GM18526 (cell line): Measurements from ENCODE around the gene ZACN.

Source experiments
- POLR2A ChIP-seq: IDR thresholded peaks from 3 replicates; pipeline ENCODE4 v1.6.1; 2011; ENCODE audit not compliant: insufficient read length; ENCODE audit errors: extremely low read depth

The ZACN gene

GRCh38 chr17:76076765-76077583 lies 2.0 kb upstream of the ZACN start:
- no peak for TF ChIP-seq POLR2A

- TF ChIP-seq POLR2A: no peak
These were observed 1.3 kb upstream of the ZACN start for GRCh38 chr17:76077584-76078110.

- TF ChIP-seq POLR2A: no peak
These were observed 563 bp downstream of the ZACN start for GRCh38 chr17:76079535-76079955.

- TF ChIP-seq POLR2A: no peak
These were observed 1.2 kb downstream of the ZACN start for GRCh38 chr17:76079956-76080767.

- TF ChIP-seq POLR2A: no peak
These were observed 1.8 kb downstream of the ZACN start for GRCh38 chr17:76080768-76081287.

GRCh38 chr17:76081295-76082210 lies 2.6 kb downstream of the ZACN start:
- TF ChIP-seq POLR2A: no peak

- no peak for TF ChIP-seq POLR2A
These were observed 3.6 kb downstream of the ZACN start for GRCh38 chr17:76082326-76083251.

GRCh38 chr17:76083536-76084182 lies 4.7 kb downstream of the ZACN start:
- no peak for TF ChIP-seq POLR2A

GRCh38 chr17:76085066-76085730 lies 6.2 kb downstream of the ZACN start:
- no peak for TF ChIP-seq POLR2A

- no peak for TF ChIP-seq POLR2A
These were observed 6.9 kb downstream of the ZACN start for GRCh38 chr17:76085731-76086366.

GRCh38 chr17:76086384-76086783 lies 7.4 kb downstream of the ZACN start:
- no peak for TF ChIP-seq POLR2A

GRCh38 chr17:76087531-76087930 lies 8.5 kb downstream of the ZACN start:
- TF ChIP-seq POLR2A: no peak
